ENCODE results near the gene RAP1GAP2. TPM values are rescaled to one million over a fixed set of nuclear protein-coding genes. Genes with fewer than 3 reads are reported as not detected.
A peak's percentile ranks its signal among the peaks of the same experiment; 100 is the strongest.
"Not testable (repeated sequence)": the region's sequence is repeated elsewhere in the genome, so short reads cannot be mapped to it uniquely, and the experiment has no call there.

The RAP1GAP2 gene
- total and polyA plus RNA-seq, 2 experiments from 2014 or later, result 0.74 to 3.8 TPM

GRCh38 chr17:2783310-2784030 is 12.8 kb upstream of the RAP1GAP2 start:
- no peak overlapping the region for H3K9ac ChIP-seq
- no peaks in the 10 kb centered on the region for H3K36me3 ChIP-seq (ENCODE audit: low read depth)
- H3K9me2 ChIP-seq (ENCODE audit: insufficient read depth), result no peaks in the 10 kb centered on the region
- H3F3A ChIP-seq (ENCODE audit: insufficient read depth), result no peaks in the 10 kb centered on the region
- no peak overlapping the region for H3K27ac ChIP-seq
- no peaks in the 10 kb centered on the region for H3K79me2 ChIP-seq (ENCODE audit: insufficient read depth)
- no peaks in the 10 kb centered on the region for H4K20me1 ChIP-seq (ENCODE audit: insufficient read depth)
- H3K4me3 ChIP-seq, result no peak overlapping the region
- in situ Hi-C loops (cut with MboI), result no loop called here
- H3K9me3 ChIP-seq (ENCODE audit: low read depth), result no peaks in the 10 kb centered on the region
- no peak for TF ChIP-seq EZH2phosphoT487 (IDR thresholded peaks at IDR 0.05; ENCODE audit: insufficient read depth, low read depth)
- no peak for TF ChIP-seq EZH2 (IDR thresholded peaks at IDR 0.05; ENCODE audit: insufficient read depth, poor library complexity, severe bottlenecking)
- no peak for DNase-seq
- 68% methylated on average over 4 of the region's 4 CpGs for WGBS, 2 experiments (ENCODE audit: low coverage in 1 of 2, low lambda C conversion rate in 2 of 2, missing lambda C conversion rate in 2 of 2)
- H3K4me1 ChIP-seq (ENCODE audit: insufficient read depth), result no peaks in the 10 kb centered on the region
- no peak overlapping the region for H2AFZ ChIP-seq
- H3K4me2 ChIP-seq (ENCODE audit: unreplicated experiment), result no peak overlapping the region
- H3K27me3 ChIP-seq (replicated peaks; ENCODE audit: insufficient read depth), result peaks cover 8% of the 10 kb centered on the region; the same call in 1 of the 2 replicates

GRCh38 chr17:2784864-2785263 is 11.4 kb upstream of the RAP1GAP2 start:
- H3K9ac ChIP-seq, result no peak overlapping the region
- H3K4me1 ChIP-seq (ENCODE audit: insufficient read depth), result no peaks in the 10 kb centered on the region
- no peaks in the 10 kb centered on the region for H3K27me3 ChIP-seq (replicated peaks; ENCODE audit: insufficient read depth)
- no peak for DNase-seq
- no peaks in the 10 kb centered on the region for H4K20me1 ChIP-seq (ENCODE audit: insufficient read depth)
- 86 to 93% methylated on average over 8 of the region's 8 CpGs for WGBS, 2 experiments (ENCODE audit: low coverage in 1 of 2, low lambda C conversion rate in 2 of 2, missing lambda C conversion rate in 2 of 2)
- H3K27ac ChIP-seq, result no peak overlapping the region
- H3K9me2 ChIP-seq (ENCODE audit: insufficient read depth), result no peaks in the 10 kb centered on the region
- no peak overlapping the region for H3K4me2 ChIP-seq (ENCODE audit: unreplicated experiment)
- no peak overlapping the region for H3K4me3 ChIP-seq
- H3F3A ChIP-seq (ENCODE audit: insufficient read depth), result no peaks in the 10 kb centered on the region
- H2AFZ ChIP-seq, result no peak overlapping the region
- TF ChIP-seq EZH2 (IDR thresholded peaks at IDR 0.05; ENCODE audit: insufficient read depth, poor library complexity, severe bottlenecking) (no peak), EZH2phosphoT487 (IDR thresholded peaks at IDR 0.05; ENCODE audit: insufficient read depth, low read depth) (no peak)
- no peaks in the 10 kb centered on the region for H3K79me2 ChIP-seq (ENCODE audit: insufficient read depth)
- in situ Hi-C loops (cut with MboI), result no loop called here
- no peaks in the 10 kb centered on the region for H3K36me3 ChIP-seq (ENCODE audit: low read depth)
- H3K9me3 ChIP-seq (ENCODE audit: low read depth), result no peaks in the 10 kb centered on the region

- 55 to 62% methylated on average over 12 of the region's 12 CpGs for WGBS, 2 experiments (ENCODE audit: low coverage in 1 of 2, low lambda C conversion rate in 2 of 2, missing lambda C conversion rate in 2 of 2)
- not testable (repeated sequence) for H3F3A ChIP-seq (ENCODE audit: insufficient read depth); H3K4me2 ChIP-seq (ENCODE audit: unreplicated experiment)
These were observed 10.9 kb upstream of the RAP1GAP2 start for GRCh38 chr17:2785376-2785775.

GRCh38 chr17:2786176-2786881 is 9.9 kb upstream of the RAP1GAP2 start:
- in situ Hi-C loops (cut with MboI), result no loop called here
- DNase-seq, result peak; percentile 79
- H3K27ac ChIP-seq, result no peak overlapping the region
- H3K4me2 ChIP-seq (ENCODE audit: unreplicated experiment), result peak overlapping the region; percentile 45
- H2AFZ ChIP-seq, result peak overlapping the region; percentile 95
- H3K36me3 ChIP-seq (ENCODE audit: low read depth), result no peaks in the 10 kb centered on the region
- H3K9me2 ChIP-seq (ENCODE audit: insufficient read depth), result no peaks in the 10 kb centered on the region
- no peaks in the 10 kb centered on the region for H3K9me3 ChIP-seq (ENCODE audit: low read depth)
- no peaks in the 10 kb centered on the region for H3F3A ChIP-seq (ENCODE audit: insufficient read depth)
- TF ChIP-seq EZH2phosphoT487 (IDR thresholded peaks at IDR 0.05; ENCODE audit: insufficient read depth, low read depth) (no peak), EZH2 (IDR thresholded peaks at IDR 0.05; ENCODE audit: insufficient read depth, poor library complexity, severe bottlenecking) (no peak)
- 27 to 30% methylated on average over 20 to 21 of the region's 21 CpGs for WGBS, 2 experiments (ENCODE audit: low coverage in 1 of 2, low lambda C conversion rate in 2 of 2, missing lambda C conversion rate in 2 of 2)
- no peaks in the 10 kb centered on the region for H3K79me2 ChIP-seq (ENCODE audit: insufficient read depth)
- no peaks in the 10 kb centered on the region for H3K4me1 ChIP-seq (ENCODE audit: insufficient read depth)
- H3K27me3 ChIP-seq (replicated peaks; ENCODE audit: insufficient read depth), result 0 out of 2 replicates have a peak, but pooled peaks cover 6% of the 10 kb centered on the region
- no peaks in the 10 kb centered on the region for H4K20me1 ChIP-seq (ENCODE audit: insufficient read depth)
- H3K9ac ChIP-seq, result no peak overlapping the region
- H3K4me3 ChIP-seq, result 0 out of 2 replicates have a peak overlapping the region, but pooled peaks have one; percentile 10

More at GRCh38 chr17:2785376-2785775, 10.9 kb upstream of the RAP1GAP2 start:
- H3K27me3 ChIP-seq (replicated peaks; ENCODE audit: insufficient read depth); H3K9ac ChIP-seq; H3K9me3 ChIP-seq (ENCODE audit: low read depth); H4K20me1 ChIP-seq (ENCODE audit: insufficient read depth); in situ Hi-C loops (cut with MboI); H3K36me3 ChIP-seq (ENCODE audit: low read depth); H3K9me2 ChIP-seq (ENCODE audit: insufficient read depth); H3K27ac ChIP-seq; DNase-seq; H3K79me2 ChIP-seq (ENCODE audit: insufficient read depth); H3K4me3 ChIP-seq; H3K4me1 ChIP-seq (ENCODE audit: insufficient read depth): not testable (repeated sequence)
- H2AFZ ChIP-seq, result peak overlapping the region; percentile 95
